OCI-LY1 (cell line): Measurements from ENCODE around the gene PPP2R2B.

Experiments
- EZH2 ChIP-seq: fragments of 200-600 bp; sonication (generic), shearing (Covaris generic); IDR thresholded peaks from 2 replicates; pipeline ENCODE4 v1.8.0; 2017; ENCODE audit warnings: borderline replicate concordance, mixed run types, mild to moderate bottlenecking, antibody characterized with exemption, low read length, moderate library complexity, mixed read lengths
- TF ChIP-seq, protein P1 (sequence below): fragments of 200-600 bp; sonication (generic), shearing (Covaris generic); IDR thresholded peaks from 2 replicates; pipeline ENCODE4 v1.5.1; 2017; ENCODE audit warnings: mild to moderate bottlenecking, antibody characterized with exemption, low read length, moderate library complexity, mixed read lengths

DNA sequence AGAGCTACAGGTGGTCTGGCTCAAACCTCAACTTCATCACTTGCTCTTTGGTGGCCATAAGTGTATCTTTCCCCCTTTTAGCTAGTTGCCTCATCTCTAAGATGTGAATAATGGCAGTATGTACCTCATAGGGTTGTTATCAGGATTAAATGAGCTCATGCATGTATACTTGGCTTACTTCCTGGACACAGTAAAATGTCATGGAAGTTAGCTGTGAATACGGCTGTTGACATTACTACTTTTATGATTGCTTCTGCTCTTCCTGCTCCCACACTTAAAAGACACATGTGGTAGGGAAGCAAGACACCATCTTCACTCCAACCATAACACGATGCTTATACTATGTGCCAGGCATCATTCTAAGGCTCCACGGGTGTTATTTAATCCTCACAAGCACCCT lies 248.1 kb downstream of the PPP2R2B start:
- TF ChIP-seq, protein P1, sequence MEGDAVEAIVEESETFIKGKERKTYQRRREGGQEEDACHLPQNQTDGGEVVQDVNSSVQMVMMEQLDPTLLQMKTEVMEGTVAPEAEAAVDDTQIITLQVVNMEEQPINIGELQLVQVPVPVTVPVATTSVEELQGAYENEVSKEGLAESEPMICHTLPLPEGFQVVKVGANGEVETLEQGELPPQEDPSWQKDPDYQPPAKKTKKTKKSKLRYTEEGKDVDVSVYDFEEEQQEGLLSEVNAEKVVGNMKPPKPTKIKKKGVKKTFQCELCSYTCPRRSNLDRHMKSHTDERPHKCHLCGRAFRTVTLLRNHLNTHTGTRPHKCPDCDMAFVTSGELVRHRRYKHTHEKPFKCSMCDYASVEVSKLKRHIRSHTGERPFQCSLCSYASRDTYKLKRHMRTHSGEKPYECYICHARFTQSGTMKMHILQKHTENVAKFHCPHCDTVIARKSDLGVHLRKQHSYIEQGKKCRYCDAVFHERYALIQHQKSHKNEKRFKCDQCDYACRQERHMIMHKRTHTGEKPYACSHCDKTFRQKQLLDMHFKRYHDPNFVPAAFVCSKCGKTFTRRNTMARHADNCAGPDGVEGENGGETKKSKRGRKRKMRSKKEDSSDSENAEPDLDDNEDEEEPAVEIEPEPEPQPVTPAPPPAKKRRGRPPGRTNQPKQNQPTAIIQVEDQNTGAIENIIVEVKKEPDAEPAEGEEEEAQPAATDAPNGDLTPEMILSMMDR, result no peak
- no peak for TF ChIP-seq EZH2
